AG04449 (cell line): ENCODE measurements around the gene ATP5MK.
"Not testable (repeated sequence)": the region's sequence is repeated elsewhere in the genome, so short reads cannot be mapped to it uniquely, and the experiment has no call there.

Experiments used
- CTCF ChIA-PET: fragments of 350-600 bp; formaldehyde crosslinking; extraction: SDS; loops from one replicate; lab custom pipeline; 2021; ENCODE audit warnings: antibody characterized with exemption; lab: Yijun Ruan, JAX
- POLR2A ChIA-PET: fragments of 400-600, 350-600 bp; formaldehyde crosslinking; extraction: SDS; loops from one replicate; lab custom pipeline; 2020; ENCODE audit warnings: antibody characterized with exemption, inconsistent platforms; lab: Yijun Ruan, JAX
- DNase-seq: peaks from one replicate; pipeline ENCODE4 v3.0.0-alpha.2; 2010; ENCODE audit warnings: low read depth, low spot score
- H3K4me3 ChIP-seq: 2 replicates; pipeline ENCODE4 v1.5.1; 2011; ENCODE audit warnings: low read depth, mild to moderate bottlenecking, control low read depth, low read length
- TF ChIP-seq, protein P1 (sequence below): IDR thresholded peaks from one replicate; pipeline ENCODE4 v1.5.1; 2011; ENCODE audit warnings: mild to moderate bottlenecking, moderate library complexity, low read length, control low read depth, inconsistent platforms; ENCODE audit not compliant: insufficient read depth; ENCODE audit errors: missing control alignments

ATP5MK gene

DNA sequence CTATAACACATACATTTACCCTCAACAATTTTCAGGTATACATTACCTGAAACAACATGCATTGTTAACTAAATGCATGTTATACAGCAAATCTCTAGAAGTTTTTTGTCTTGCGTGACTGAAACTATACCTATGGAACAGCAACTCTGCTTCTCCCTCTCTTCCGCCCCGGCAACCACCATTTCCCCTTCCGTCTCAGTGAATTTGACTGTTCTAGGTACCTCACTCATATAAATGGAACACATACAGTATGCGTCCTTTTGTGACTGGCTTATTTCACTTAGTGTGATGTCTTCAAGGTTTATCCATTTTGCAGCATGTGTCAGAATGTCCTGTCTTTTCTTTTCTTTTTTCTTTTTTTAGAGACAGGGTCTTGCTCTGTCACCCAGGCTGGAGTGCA is 33.4 kb upstream of the ATP5MK start:
- POLR2A ChIA-PET: no interaction called here
- TF ChIP-seq, protein P1, sequence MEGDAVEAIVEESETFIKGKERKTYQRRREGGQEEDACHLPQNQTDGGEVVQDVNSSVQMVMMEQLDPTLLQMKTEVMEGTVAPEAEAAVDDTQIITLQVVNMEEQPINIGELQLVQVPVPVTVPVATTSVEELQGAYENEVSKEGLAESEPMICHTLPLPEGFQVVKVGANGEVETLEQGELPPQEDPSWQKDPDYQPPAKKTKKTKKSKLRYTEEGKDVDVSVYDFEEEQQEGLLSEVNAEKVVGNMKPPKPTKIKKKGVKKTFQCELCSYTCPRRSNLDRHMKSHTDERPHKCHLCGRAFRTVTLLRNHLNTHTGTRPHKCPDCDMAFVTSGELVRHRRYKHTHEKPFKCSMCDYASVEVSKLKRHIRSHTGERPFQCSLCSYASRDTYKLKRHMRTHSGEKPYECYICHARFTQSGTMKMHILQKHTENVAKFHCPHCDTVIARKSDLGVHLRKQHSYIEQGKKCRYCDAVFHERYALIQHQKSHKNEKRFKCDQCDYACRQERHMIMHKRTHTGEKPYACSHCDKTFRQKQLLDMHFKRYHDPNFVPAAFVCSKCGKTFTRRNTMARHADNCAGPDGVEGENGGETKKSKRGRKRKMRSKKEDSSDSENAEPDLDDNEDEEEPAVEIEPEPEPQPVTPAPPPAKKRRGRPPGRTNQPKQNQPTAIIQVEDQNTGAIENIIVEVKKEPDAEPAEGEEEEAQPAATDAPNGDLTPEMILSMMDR: no peak
- no peak overlapping the region for H3K4me3 ChIP-seq
- CTCF ChIA-PET: interaction anchor here (3.2 kb wide), 1 partner anchor 13 kb away, joined by 19 read pairs; no protein-coding TSS in a partner anchor
- DNase-seq: no peak

DNA sequence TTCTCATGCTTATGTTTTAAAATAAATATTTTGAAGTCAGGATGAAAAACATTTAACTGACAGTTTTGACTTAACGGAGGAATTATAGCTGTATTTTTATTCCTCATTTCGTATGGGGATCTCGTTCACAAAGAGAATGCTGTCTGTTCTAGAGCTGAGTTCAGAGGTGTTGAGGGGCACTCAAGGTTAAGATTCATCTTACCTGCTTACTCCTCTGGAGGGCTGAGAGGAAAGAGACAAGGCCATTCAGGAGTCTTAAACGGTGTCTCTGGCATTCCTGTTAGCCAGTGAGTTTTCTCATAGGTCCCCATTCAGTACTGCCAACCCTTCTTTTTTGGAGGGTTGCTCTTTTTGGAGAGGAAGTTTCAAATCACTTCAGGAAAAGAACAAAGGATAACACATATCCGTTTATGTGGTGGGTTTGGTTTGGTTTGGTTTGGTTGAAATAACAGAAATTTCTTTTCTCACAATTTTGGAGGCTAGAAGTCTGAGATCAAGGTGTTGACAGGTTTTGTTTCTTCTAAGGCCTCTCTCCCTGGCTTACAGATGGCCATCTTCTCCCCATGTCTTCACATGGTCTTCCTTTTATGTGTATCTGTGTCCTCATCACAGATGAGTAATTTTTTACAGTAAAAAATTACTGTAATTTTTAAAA is 32.8 kb upstream of the ATP5MK start:
- DNase-seq: no peak
- ChIA-PET POLR2A (no interaction called here), CTCF (interaction anchor here (1.0 to 5.3 kb wide), 2 partner anchors 13 to 57 kb away, joined by 6 to 41 read pairs; no protein-coding TSS in a partner anchor)
- TF ChIP-seq, protein P1: no peak
- H3K4me3 ChIP-seq: no peak overlapping the region

DNA sequence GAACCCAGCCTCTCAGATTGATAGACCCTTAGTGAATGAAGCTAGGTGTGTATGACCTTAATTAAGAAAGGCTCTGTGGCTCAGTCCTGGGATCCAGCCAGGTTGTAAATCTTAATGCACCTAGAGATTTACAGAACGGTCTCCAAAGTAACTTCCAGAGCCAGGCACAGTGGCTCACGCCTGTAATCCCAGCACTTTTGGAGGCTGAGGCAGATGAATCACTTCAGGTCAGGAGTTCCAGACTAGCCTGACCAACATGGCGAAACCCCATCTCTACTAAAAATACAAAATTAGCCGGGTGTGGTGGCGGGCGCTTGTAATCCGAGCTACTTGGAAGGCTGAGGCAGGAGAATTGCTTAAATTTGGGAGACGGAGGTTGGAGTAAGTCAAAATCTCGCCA is 31.6 kb upstream of the ATP5MK start:
- no peak for DNase-seq
- CTCF ChIA-PET: interaction anchor here (1.0 to 5.3 kb wide), 6 partner anchors 10 to 58 kb away, joined by 3 to 41 read pairs (median 5); no protein-coding TSS in a partner anchor
- H3K4me3 ChIP-seq: no peak overlapping the region
- TF ChIP-seq, protein P1: no peak
- POLR2A ChIA-PET: no interaction called here

DNA sequence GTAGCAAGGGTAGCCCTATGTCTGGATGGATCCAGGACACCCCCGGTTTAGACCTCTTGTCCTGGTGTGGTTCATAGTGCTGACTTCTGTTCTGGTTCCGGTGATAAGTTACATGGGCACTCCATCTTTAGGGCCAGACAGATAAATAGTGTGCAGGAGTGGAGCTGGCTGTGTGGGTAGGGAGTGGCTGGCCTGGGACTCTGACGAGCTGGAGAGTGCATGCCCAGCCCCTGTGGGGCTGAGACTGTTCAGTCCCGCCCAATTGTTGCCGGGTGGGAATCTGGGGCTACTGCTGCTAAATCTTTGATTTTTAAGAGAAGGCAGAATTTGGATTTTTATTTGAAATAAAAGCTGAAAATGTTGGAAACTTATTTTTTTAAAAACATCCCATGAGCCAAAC is 27.5 kb upstream of the ATP5MK start:
- DNase-seq: no peak
- CTCF ChIA-PET: interaction anchor here (1.0 to 5.3 kb wide), 7 partner anchors 7 to 262 kb away, joined by 3 to 41 read pairs (median 4); no protein-coding TSS in a partner anchor

DNA sequence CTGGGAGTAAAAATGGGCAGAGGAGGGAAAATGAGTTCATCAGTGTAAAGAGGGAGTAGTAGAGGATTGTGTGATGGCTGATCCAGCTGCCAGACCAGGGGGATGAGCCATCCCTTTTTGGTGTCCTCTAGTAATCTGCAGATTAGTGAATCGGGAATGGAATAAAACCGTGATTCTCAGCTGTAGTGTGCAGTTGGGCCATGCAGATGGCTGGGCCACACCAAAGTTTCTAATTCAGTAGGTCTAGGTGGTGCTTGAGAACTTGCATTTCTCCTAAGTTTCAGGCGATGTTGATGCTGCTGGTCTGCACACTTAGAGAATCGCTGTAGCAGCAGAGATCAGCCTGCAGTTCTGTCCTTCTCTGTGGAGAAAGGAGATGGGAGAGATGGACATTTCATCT is 22.8 kb upstream of the ATP5MK start:
- ChIA-PET POLR2A (no interaction called here), CTCF (interaction anchor here (0.7 to 12.2 kb wide), 4 partner anchors 16 to 66 kb away, joined by 3 to 250 read pairs (median 64); no protein-coding TSS in a partner anchor)
- TF ChIP-seq, protein P1: no peak
- no peak overlapping the region for H3K4me3 ChIP-seq
- DNase-seq: no peak

More for the DNA sequence above, 27.5 kb upstream of the ATP5MK start:
- TF ChIP-seq, protein P1: no peak
- POLR2A ChIA-PET: interaction anchor here (0.7 kb wide), 1 partner anchor 10 kb away, joined by 3 read pairs; no protein-coding TSS in a partner anchor
- H3K4me3 ChIP-seq: no peak overlapping the region

DNA sequence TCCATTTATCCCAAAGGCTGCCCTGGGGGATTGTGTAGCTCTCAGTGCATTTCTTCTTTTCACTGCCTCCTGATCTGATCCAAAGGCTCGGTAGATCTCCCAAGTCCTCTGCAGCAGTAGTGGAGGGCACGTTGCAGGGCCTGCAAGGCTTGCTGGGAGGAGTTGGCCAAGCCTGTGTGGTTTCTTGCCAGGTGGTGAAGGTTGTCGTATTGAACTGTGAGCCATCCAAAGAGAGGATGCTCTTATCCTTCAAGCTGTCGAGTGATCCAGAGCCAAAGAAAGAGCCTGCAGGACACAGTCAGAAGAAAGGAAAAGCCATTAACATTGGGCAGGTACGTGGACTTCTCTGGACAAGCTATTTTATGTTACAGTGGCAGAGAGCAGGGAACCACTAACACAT is 21.3 kb upstream of the ATP5MK start:
- POLR2A ChIA-PET: no interaction called here
- TF ChIP-seq, protein P1: no peak
- H3K4me3 ChIP-seq: no peak overlapping the region
- no peak for DNase-seq
- CTCF ChIA-PET: interaction anchor here (0.9 to 12.2 kb wide), 13 partner anchors 9 to 67 kb away, joined by 3 to 250 read pairs (median 18); partner anchors contain the start of genes ATP5MK and CALHM2

DNA sequence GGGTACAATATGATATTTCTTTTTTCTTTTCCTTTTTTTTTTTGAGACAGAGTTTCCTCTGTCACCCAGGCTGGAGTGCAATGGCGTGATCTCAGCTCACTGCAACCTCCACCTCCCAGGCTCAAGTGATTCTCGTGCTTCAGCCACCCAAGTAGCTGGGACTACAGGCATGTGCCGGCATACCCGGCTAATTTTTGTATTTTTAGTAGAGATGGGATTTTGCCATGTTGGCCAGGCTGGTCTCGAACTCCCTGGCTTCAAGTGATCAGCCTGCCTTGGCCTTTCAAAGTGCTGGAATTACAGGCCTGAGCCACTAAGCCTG is 20.8 kb upstream of the ATP5MK start:
- DNase-seq, H3K4me3 ChIP-seq: not testable (repeated sequence)
- ChIA-PET CTCF (interaction anchor here (0.7 to 12.2 kb wide), 20 partner anchors 9 to 178 kb away, joined by 3 to 250 read pairs (median 10); partner anchors contain the start of genes ATP5MK, CALHM2 and NEURL1), POLR2A (interaction anchor here (0.7 kb wide), 1 partner anchor 21 kb away, joined by 3 read pairs; the partner anchor contains the start of genes ATP5MK and PDCD11)
